Glutamatergic neuron (in vitro differentiated cells): Measurements from ENCODE around the gene PDE10A. TPM values are rescaled to one million over a fixed set of nuclear protein-coding genes. Genes with fewer than 3 reads are reported as not detected.

Experiments used
- DNase-seq: peaks from one replicate; pipeline ENCODE4 v3.0.0; 2022
- H3K27ac Mint-ChIP-seq: one replicate; pipeline ENCODE4 v1.8.0; 2020; ENCODE audit warnings: mild to moderate bottlenecking, mixed read lengths, inconsistent platforms; ENCODE audit not compliant: unreplicated experiment
- H3K27me3 Mint-ChIP-seq: one replicate; pipeline ENCODE4 v1.8.0; 2020; ENCODE audit warnings: mild to moderate bottlenecking, moderate library complexity, mixed read lengths, inconsistent platforms; ENCODE audit not compliant: unreplicated experiment
- H3K36me3 Mint-ChIP-seq: one replicate; pipeline ENCODE4 v1.8.0; 2020; ENCODE audit warnings: mild to moderate bottlenecking, mixed read lengths, inconsistent platforms; ENCODE audit not compliant: unreplicated experiment
- H3K4me1 Mint-ChIP-seq: one replicate; pipeline ENCODE4 v1.8.0; 2020; ENCODE audit warnings: mild to moderate bottlenecking, low read depth, mixed read lengths, inconsistent platforms; ENCODE audit not compliant: unreplicated experiment
- H3K4me3 Mint-ChIP-seq: one replicate; pipeline ENCODE4 v1.8.0; 2020; ENCODE audit warnings: mild to moderate bottlenecking, mixed read lengths, inconsistent platforms; ENCODE audit not compliant: unreplicated experiment
- H3K9me3 Mint-ChIP-seq: one replicate; pipeline ENCODE4 v1.8.0; 2020; ENCODE audit warnings: mild to moderate bottlenecking, moderate library complexity, mixed read lengths, inconsistent platforms; ENCODE audit not compliant: unreplicated experiment
- CTCF ChIP-seq: fragments of 200-600 bp; sonication (generic); IDR thresholded peaks from one replicate; pipeline ENCODE4 v1.5.0; 2021; ENCODE audit not compliant: partially characterized antibody, unreplicated experiment
- total RNA-seq: library from RNA; stranded (reverse); fragmentation: NEBNext Ultra II Directional; extraction: Animal tissue kit (Norgen Biotek cat#: 25700); gene quantifications from one replicate; pipeline ENCODE4 v1.2.1, GENCODE V29; 2021; ENCODE audit not compliant: unreplicated experiment

The PDE10A gene
- total RNA-seq, 1 donor from 2014 or later: 24.5 TPM

DNA sequence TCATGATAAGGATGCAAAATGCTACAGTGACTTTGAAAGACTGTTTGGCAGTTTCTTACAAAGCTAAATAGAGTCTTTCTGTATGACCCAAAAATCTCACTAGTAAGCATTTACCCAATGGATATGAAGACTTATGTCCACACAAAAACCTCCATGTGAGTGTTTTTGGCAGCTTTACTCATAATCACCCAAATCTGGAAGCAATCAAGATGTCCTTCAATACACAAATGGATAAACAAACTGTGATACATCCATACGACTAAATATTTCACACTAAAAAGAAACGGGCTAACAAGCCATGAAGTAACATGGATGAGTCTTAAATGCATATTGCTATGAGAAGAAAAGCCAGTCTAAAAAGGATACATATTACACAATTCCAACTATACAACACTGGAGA, 117.2 kb downstream of the PDE10A start:
- Mint-ChIP-seq H3K4me3 (no peak overlapping the region), H3K4me1 (peaks cover 2% of the 10 kb centered on the region), H3K36me3 (no peaks in the 10 kb centered on the region), H3K27ac (no peak overlapping the region), H3K9me3 (no peaks in the 10 kb centered on the region), H3K27me3 (no peaks in the 10 kb centered on the region)
- no peak for DNase-seq
- no peak for TF ChIP-seq CTCF

- Mint-ChIP-seq H3K9me3 (no peaks in the 10 kb centered on the region), H3K27ac (no peak overlapping the region), H3K36me3 (no peaks in the 10 kb centered on the region), H3K27me3 (peaks cover 2% of the 10 kb centered on the region), H3K4me3 (no peak overlapping the region), H3K4me1 (peaks cover 2% of the 10 kb centered on the region)
- DNase-seq: no peak
- no peak for TF ChIP-seq CTCF
Measured at GRCh38 chr6:165543781-165544180, 119.3 kb downstream of the PDE10A start.

DNA sequence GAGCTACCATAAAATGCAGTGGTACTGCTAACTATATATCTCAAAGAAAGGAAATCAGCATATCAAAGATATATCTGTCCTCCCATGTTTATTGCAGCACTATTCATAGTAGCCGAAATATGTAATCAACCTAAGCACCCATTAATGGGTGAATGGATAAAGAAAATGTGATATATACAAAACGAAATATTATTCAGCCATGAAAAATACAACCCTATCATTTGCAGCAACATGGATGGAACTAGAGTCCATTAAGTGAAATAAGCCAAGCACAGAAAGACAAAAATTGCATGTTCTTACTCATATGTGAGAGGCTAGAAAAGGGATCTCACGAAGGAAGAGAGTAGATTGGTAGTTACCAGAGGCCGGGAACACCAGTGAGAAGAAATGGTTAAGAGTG, 126.1 kb downstream of the PDE10A start:
- peaks cover 2% of the 10 kb centered on the region for H3K27me3 Mint-ChIP-seq
- H3K36me3 Mint-ChIP-seq: no peaks in the 10 kb centered on the region
- H3K27ac Mint-ChIP-seq: no peak overlapping the region
- no peak overlapping the region for H3K4me3 Mint-ChIP-seq
- H3K9me3 Mint-ChIP-seq: no peaks in the 10 kb centered on the region
- no peak for TF ChIP-seq CTCF
- no peaks in the 10 kb centered on the region for H3K4me1 Mint-ChIP-seq
- DNase-seq: no peak

DNA sequence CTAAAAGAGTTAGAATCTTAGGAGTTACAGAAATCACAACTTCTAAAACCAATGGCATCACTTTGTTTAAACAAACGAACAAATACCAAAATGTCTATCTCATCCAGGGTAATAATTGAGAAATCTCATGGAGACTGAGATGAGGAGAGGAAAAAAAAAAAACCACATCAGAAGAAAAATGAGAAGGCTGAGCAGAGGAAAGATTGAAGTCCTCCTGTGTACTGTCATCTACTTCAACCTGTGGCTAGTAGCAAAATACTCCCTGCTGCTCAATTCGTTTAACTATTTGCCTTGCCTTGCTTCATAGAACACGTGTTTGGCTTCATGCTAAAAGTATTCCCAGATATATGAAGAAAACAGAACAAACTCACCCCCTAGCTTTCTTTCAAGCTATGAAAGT, 143.7 kb downstream of the PDE10A start:
- Mint-ChIP-seq H3K9me3 (no peaks in the 10 kb centered on the region), H3K36me3 (no peaks in the 10 kb centered on the region), H3K27ac (no peak overlapping the region), H3K4me3 (no peak overlapping the region), H3K4me1 (no peaks in the 10 kb centered on the region), H3K27me3 (no peaks in the 10 kb centered on the region)
- no peak for TF ChIP-seq CTCF
- DNase-seq: no peak

DNA sequence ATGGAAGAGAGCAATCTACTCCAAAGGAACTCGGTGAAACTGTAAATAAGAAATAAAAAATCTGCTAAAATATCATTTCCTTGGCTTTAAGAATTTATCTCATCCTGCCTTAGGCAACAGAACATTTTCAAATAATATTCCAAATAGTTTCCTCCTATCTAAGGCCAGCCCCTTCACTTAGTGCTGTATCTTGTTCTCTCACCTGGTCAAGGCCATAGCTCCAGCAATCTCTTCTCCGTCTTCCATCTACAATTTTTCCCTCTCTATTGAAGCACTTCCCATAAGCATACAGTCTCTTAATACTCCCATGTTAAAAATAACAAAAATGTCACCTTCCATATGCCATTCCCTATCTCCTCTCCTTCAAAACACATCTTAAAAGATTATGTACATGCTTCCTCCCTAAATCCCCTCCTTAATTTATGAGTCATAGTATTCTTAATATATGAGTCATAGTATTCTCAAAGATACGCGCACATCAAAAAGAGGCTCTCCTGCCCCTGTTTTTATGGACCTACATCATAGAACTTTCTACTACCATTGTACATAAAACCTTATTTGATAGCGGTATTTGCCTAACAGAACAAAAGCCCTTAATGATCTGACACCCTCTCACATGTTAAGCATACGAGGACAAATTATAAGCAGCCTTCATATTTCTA, 146.9 kb downstream of the PDE10A start:
- Mint-ChIP-seq H3K9me3 (no peaks in the 10 kb centered on the region), H3K4me1 (no peaks in the 10 kb centered on the region), H3K4me3 (no peak overlapping the region), H3K27ac (no peak overlapping the region), H3K36me3 (no peaks in the 10 kb centered on the region), H3K27me3 (no peaks in the 10 kb centered on the region)
- no peak for TF ChIP-seq CTCF
- DNase-seq: no peak
